ENCODE results near the gene SNX33. TPM values are rescaled to one million over a fixed set of nuclear protein-coding genes. Genes with fewer than 3 reads are reported as not detected.
A peak's percentile ranks its signal among the peaks of the same experiment; 100 is the strongest.

SNX33 gene
- total and polyA plus RNA-seq, 2 of the 13 experiments (the other 11 are each of a cell fraction or from before 2014, with no cell fraction given): 11.0 to 11.6 TPM

DNA sequence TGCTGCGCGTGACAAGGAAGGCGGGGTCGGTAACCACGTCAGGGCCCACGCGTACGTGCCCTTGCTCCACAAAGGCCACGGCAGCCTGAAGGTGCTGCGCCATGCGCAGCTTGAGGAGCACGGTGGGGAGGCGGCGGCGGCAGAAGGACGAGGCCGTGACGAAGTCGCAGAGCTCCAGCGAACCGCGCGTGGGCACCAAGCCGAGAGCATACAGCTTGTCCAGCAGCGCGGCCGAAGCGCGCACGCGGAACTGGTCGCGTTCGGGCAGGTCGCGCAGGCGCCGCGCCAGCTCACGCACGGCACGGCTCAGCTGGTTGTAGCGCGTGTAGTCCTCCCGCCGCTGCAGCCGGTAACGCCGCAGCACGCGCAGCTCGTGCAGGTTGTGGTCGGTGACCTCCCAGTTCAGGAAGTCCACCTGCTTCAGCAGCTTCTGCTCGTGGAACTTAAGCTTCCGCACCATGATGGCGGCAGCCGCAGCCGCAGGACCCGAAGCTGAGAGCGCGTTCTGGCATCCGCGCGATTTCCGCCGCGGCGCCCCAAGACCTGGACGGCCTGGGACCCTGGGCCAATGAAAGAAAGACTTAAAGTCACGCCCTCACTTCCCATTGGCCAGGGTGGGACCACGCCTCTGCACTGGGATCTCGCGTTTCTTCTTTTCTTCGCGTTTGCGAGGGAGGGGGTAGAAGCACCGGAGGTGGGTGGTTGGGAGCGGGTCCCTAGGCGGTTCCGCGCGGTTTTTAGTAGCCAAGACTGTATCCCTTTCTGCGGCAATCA is 7.8 kb upstream of the SNX33 start, which contains the start of gene IMP3 (continued):
- TF ChIP-seq, protein P1, sequence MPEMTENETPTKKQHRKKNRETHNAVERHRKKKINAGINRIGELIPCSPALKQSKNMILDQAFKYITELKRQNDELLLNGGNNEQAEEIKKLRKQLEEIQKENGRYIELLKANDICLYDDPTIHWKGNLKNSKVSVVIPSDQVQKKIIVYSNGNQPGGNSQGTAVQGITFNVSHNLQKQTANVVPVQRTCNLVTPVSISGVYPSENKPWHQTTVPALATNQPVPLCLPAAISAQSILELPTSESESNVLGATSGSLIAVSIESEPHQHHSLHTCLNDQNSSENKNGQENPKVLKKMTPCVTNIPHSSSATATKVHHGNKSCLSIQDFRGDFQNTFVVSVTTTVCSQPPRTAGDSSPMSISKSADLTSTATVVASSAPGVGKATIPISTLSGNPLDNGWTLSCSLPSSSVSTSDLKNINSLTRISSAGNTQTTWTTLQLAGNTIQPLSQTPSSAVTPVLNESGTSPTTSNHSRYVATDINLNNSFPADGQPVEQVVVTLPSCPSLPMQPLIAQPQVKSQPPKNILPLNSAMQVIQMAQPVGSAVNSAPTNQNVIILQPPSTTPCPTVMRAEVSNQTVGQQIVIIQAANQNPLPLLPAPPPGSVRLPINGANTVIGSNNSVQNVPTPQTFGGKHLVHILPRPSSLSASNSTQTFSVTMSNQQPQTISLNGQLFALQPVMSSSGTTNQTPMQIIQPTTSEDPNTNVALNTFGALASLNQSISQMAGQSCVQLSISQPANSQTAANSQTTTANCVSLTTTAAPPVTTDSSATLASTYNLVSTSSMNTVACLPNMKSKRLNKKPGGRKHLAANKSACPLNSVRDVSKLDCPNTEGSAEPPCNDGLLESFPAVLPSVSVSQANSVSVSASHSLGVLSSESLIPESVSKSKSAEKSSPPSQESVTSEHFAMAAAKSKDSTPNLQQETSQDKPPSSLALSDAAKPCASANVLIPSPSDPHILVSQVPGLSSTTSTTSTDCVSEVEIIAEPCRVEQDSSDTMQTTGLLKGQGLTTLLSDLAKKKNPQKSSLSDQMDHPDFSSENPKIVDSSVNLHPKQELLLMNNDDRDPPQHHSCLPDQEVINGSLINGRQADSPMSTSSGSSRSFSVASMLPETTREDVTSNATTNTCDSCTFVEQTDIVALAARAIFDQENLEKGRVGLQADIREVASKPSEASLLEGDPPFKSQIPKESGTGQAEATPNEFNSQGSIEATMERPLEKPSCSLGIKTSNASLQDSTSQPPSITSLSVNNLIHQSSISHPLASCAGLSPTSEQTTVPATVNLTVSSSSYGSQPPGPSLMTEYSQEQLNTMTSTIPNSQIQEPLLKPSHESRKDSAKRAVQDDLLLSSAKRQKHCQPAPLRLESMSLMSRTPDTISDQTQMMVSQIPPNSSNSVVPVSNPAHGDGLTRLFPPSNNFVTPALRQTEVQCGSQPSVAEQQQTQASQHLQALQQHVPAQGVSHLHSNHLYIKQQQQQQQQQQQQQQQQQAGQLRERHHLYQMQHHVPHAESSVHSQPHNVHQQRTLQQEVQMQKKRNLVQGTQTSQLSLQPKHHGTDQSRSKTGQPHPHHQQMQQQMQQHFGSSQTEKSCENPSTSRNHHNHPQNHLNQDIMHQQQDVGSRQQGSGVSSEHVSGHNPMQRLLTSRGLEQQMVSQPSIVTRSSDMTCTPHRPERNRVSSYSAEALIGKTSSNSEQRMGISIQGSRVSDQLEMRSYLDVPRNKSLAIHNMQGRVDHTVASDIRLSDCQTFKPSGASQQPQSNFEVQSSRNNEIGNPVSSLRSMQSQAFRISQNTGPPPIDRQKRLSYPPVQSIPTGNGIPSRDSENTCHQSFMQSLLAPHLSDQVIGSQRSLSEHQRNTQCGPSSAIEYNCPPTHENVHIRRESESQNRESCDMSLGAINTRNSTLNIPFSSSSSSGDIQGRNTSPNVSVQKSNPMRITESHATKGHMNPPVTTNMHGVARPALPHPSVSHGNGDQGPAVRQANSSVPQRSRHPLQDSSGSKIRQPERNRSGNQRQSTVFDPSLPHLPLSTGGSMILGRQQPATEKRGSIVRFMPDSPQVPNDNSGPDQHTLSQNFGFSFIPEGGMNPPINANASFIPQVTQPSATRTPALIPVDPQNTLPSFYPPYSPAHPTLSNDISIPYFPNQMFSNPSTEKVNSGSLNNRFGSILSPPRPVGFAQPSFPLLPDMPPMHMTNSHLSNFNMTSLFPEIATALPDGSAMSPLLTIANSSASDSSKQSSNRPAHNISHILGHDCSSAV (CRISPR knock-in tag; IDR thresholded peaks at IDR 0.05; ENCODE audit: borderline replicate concordance): no peak
- TF ChIP-seq DNMT3B (CRISPR knock-in tag; conservative IDR thresholded peaks at IDR 0.05): no peak
- TF ChIP-seq, protein P2, sequence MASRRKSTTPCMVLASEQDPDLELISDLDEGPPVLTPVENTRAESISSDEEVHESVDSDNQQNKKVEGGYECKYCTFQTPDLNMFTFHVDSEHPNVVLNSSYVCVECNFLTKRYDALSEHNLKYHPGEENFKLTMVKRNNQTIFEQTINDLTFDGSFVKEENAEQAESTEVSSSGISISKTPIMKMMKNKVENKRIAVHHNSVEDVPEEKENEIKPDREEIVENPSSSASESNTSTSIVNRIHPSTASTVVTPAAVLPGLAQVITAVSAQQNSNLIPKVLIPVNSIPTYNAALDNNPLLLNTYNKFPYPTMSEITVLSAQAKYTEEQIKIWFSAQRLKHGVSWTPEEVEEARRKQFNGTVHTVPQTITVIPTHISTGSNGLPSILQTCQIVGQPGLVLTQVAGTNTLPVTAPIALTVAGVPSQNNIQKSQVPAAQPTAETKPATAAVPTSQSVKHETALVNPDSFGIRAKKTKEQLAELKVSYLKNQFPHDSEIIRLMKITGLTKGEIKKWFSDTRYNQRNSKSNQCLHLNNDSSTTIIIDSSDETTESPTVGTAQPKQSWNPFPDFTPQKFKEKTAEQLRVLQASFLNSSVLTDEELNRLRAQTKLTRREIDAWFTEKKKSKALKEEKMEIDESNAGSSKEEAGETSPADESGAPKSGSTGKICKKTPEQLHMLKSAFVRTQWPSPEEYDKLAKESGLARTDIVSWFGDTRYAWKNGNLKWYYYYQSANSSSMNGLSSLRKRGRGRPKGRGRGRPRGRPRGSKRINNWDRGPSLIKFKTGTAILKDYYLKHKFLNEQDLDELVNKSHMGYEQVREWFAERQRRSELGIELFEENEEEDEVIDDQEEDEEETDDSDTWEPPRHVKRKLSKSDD (CRISPR knock-in tag; IDR thresholded peaks at IDR 0.05; ENCODE audit: low read depth): peak; percentile 87
- TF ChIP-seq PHF20 (CRISPR knock-in tag; IDR thresholded peaks at IDR 0.05): peak; percentile 83
- TF ChIP-seq ZNF589 (CRISPR knock-in tag; conservative IDR thresholded peaks at IDR 0.05): peak; percentile 86; the same call in 1 of the 2 replicates
- no peak for TF ChIP-seq PCBP1 (IDR thresholded peaks at IDR 0.05; ENCODE audit: borderline replicate concordance, low read depth, low read length)
- no peak for TF ChIP-seq ZKSCAN1 (IDR thresholded peaks at IDR 0.05; ENCODE audit: low read length)
- TF ChIP-seq DNMT1 (CRISPR knock-in tag; IDR thresholded peaks at IDR 0.05): peak; percentile 58
- TF ChIP-seq RAD21 (CRISPR knock-in tag; IDR thresholded peaks at IDR 0.05): peak; percentile 58
- TF ChIP-seq, protein P3, sequence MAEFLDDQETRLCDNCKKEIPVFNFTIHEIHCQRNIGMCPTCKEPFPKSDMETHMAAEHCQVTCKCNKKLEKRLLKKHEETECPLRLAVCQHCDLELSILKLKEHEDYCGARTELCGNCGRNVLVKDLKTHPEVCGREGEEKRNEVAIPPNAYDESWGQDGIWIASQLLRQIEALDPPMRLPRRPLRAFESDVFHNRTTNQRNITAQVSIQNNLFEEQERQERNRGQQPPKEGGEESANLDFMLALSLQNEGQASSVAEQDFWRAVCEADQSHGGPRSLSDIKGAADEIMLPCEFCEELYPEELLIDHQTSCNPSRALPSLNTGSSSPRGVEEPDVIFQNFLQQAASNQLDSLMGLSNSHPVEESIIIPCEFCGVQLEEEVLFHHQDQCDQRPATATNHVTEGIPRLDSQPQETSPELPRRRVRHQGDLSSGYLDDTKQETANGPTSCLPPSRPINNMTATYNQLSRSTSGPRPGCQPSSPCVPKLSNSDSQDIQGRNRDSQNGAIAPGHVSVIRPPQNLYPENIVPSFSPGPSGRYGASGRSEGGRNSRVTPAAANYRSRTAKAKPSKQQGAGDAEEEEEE (CRISPR knock-in tag; IDR thresholded peaks at IDR 0.05; ENCODE audit: borderline replicate concordance): no peak
- TF ChIP-seq SRY (CRISPR knock-in tag; IDR thresholded peaks at IDR 0.05): peak; percentile 94
- TF ChIP-seq ZNF274 (CRISPR knock-in tag; IDR thresholded peaks at IDR 0.05): peak; percentile 90
- peak; percentile 70 for TF ChIP-seq SRSF1 (optimal IDR thresholded peaks at IDR 0.05; ENCODE audit: low read depth, low read length)
- TF ChIP-seq JUN (CRISPR knock-in tag; IDR thresholded peaks at IDR 0.05): no peak; the same call in 1 of the 2 replicates
- TF ChIP-seq PITX1 (CRISPR knock-in tag; IDR thresholded peaks at IDR 0.05): peak; percentile 72
- peak; percentile 87 for TF ChIP-seq MAZ (IDR thresholded peaks at IDR 0.05; ENCODE audit: borderline replicate concordance, low read depth, low read length)
- peak; percentile 46 for TF ChIP-seq MAZ (CRISPR knock-in tag; IDR thresholded peaks at IDR 0.05; ENCODE audit: low read depth)
